ENCODE data around the gene TP73.

The TP73 gene

DNA sequence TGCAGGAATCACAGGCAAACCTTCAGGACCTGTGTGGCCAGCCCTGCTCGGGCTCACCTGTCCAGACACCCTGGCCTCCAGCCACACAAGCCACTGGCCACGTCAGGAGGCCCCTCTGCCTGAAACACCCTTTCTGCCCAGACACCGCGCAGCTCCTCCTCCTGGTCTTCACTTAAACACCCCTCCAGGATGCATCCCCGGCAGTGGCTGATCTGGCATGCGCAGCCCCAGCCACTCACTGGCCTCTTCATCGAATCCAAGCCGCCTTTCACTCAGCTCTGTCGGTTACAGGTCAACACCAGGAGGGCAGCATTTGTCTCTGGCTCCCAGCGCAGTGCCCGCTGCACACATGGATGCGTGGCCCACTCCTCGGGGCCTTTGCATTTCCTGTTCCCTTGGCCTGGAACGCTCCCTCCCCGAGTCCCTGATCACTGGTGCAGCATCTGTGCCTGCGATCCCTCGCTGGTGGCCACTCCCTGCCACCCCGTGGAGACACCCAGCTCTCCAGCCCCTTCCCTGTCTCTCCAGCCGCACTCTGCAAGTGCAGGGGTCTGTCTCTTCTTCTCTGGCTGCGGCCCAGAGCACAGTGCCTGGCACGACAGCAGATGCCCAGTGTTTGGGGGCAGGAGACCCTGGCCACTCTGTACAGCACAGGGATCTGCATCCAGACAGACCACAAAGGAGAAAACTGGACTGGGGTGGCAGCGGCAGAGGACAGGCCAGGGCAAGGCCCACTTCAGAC is 18.1 kb upstream of the TP73 start:
- no peak for DNase-seq (ENCODE audit: low read depth)

DNA sequence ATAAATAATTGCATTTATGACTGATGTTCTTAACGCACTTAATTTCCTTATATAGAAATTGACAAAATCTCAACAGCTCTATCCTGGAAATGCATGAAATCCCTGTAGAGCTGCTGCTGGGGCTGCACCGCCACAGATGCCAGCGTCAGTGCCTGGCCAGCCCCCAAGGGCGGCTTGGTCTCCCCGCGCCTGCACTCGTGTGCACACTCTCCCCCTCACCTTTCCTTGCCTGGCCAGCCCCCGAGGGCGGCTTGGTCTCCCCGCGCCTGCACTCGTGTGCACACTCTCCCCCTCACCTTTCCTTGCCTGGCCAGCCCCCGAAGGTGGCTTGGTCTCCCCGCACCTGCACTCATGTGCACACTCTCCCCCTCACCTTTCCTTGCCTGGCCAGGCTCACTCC is 16.2 kb upstream of the TP73 start:
- no peak for DNase-seq (ENCODE audit: low read depth)

DNA sequence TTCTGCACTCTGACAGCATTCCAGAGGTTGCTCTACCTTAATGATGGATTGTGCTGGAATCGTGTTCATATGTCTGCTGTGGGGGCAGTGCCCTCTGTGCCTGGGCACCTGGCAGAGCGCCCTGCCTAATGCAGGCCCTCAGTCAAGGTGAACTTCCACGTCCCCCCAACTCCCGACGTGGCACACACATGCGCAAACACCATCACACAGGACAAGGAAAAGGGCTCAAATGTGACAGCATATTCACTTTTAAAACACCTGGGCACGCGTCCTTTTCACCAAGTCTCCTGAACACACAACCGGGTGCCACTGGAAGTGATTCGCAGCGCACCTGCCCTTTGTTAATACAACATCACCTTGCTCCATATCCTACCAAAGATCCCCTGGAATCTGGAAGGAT is 15.8 kb upstream of the TP73 start:
- no peak for DNase-seq (ENCODE audit: low read depth)

DNA sequence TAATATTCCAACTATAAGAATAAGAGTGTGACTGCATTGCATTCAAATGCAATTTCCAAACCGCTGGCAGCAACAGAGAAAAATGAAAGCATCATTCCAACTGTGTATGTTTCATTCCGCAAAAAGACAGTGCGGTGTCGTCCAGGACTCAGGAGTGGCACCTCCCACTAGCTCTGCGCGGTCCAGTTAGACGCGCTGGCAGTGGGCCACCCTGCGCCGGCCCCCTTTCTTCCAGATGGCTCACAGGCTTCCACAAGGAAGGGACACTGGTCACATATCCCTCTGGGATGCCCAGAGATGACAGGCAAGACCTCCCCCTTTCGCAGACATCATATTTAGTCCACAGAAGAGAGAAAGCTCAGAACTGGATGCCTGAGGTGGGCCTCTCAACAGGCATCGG is 14.3 kb upstream of the TP73 start:
- no peak for DNase-seq (ENCODE audit: low read depth)

- DNase-seq (ENCODE audit: low read depth): no peak
Measured at GRCh38 chr1:3638676-3639075, 13.6 kb upstream of the TP73 start.

DNA sequence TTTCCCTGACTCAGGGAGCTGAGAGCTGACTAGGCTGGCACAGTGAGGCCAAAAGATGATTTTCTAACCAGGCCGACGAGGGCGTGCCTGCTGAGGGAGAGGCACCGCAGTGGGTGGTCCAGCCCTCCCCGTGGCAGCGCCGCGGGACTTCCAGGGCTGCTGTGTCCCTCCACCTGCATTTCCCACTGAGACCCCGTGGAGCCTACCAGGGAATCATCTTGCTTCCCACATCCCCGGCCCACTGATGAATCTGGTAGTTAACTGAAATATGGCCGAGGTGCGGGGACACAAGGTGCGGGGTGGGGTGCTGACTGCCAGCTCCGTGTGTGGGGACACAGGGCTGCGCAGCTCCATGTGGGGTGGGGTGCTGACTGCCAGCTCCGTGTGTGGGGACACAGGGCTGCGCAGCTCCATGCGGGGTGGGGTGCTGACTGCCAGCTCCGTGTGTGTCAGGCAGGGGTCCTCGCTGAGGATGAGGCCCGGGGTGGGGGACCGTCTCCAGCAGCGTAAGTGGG is 12.9 kb upstream of the TP73 start:
- DNase-seq (ENCODE audit: low read depth): no peak

DNA sequence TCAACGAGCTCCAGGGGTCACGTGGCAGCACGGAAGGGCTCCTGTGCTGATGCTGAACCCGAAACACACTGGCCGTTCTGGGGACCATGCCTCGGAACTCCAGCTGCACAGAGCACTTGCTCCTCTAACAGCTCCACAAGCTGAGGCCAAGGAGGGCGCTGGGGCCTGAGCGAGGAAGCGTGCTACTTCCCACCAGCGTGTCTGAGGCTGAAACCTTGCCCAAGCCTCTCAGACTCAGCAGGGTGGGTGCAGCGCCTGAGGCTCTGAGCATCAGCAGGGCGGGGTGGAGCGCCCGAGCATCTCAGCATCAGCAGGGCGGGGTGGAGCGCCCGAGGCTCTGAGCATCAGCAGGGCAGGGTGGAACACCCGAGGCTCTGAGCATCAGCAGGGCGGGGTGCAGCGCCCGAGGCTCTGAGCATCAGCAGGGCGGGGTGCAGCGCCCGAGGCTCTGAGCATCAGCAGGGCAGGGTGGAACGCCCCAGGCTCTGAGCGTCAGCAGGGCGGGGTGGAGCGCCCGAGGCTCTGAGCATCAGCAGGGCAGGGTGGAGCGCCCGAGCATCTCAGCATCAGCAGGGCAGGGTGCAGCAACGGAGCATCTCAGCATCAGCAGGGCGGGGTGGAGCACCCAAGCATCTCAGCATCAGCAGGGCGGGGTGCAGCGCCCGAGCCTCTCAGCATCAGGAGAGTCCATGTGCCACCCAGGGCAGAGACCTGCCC is 12.0 kb upstream of the TP73 start:
- DNase-seq (ENCODE audit: low read depth): no peak

- DNase-seq (ENCODE audit: low read depth): no peak
Measured at GRCh38 chr1:3641046-3641760, 11.1 kb upstream of the TP73 start.

DNA sequence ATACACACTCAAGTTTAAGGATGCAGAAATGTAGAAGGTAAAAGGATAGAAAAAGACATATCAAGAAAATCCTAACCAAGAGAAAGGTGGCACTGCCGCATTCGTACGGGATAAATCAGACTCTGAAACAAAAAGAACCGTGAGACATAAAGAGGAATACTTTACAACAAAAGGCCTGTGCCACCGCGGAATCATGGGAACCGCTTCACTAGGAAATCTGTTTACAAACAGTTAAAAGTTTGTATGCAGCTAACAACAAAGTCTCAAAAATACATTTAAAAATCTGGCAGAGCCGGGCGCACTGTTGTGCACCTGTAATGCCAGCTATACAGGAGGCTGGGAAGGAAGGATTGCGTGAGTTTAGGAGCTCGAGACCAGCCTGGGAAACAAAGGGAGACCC is 10.5 kb upstream of the TP73 start:
- DNase-seq (ENCODE audit: low read depth): no peak

DNA sequence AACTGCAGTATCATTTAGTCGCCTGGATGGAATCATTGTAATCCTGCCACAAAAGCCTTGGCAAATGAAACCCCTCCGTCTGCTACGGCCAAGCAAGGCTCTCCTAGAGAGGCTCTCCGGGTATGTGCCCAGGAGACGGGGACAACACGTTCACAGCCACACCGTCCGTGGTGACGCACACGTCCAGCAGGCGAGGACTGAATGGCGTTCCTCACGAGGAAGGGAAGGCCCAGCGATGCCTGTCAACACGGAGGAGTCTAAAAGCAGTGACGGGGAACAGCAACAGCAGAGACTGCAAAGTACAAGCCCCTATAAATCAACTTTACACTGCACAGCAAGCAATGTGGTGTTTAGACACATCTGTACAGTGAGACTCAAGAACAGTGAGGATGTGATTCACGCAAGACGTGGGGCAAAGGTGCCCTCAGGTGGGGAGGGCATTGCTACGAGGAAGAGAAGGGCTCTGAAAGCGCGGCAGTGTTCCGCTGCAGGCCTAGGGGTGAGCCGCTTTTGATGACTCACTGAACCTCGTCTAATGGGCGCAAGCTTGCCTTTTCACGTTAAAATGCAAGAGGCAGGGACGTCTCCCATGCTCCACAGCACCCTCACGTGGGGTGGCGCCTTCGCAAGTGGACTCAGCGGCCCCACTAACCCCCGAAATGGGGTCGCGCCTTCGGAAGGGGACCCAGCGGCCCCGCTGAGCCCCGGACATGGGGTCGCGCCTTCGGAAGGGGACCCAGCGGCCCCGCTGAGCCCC is 9.2 kb upstream of the TP73 start:
- DNase-seq (ENCODE audit: low read depth): no peak

DNA sequence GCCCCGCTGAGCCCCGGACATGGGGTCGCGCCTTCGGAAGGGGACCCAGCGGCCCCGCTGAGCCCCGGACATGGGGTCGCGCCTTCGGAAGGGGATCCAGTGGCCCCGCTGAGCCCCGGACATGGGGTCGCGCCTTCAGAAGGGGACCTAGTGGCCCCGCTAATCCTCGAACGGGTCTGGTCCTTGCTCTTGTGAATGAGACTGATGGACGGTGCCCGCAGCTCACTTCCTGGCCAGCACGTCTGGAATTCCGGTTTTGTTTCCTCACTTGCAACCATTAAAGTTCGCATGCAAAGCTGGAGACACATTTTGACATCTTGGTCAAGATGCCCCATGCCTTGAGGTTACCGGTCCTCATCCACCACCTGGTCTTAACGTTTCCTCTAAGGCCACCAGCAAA is 8.0 kb upstream of the TP73 start:
- no peak for DNase-seq (ENCODE audit: low read depth)

DNA sequence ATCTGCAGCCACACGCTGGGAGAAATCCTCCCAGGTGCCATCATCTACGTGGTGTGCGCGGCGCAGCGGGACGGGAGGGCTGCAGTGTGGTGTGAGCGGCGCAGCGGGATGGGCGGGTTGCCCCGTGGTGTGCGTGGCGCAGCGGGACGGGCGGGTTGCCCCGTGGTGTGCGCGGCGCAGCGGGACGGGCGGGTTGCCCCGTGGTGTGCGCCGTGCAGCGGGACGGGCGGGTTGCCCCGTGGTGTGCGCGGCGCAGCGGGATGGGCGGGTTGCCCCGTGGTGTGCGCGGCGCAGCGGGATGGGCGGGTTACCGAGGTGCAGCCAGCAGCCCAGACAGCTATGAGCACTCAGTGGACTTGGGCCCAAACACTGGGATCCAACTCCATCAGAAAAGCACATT is 7.1 kb upstream of the TP73 start:
- no peak for DNase-seq (ENCODE audit: low read depth)

- no peak for DNase-seq (ENCODE audit: low read depth)
Measured at GRCh38 chr1:3645666-3646355, 6.5 kb upstream of the TP73 start.

DNA sequence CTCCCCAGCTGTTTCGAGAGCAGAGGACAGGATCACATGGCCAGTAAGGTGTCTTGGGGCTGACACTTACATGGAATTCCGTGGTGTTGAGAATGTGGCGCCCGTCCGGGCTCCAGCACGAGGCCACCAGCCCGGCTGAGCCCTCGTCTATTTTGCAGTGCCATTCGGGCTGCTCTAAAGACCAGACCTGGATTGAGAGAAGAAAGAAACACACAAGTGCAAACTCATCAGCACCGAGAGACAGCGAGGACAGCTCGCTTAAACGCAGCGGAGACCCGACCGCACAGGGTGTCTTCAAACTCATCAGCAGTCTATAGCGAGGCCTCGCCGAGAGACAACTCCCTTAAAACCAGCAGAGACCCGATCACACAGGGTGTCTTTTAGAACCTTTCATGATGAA is 5.7 kb upstream of the TP73 start:
- DNase-seq (ENCODE audit: low read depth): no peak

- DNase-seq (ENCODE audit: low read depth): peak; percentile 59
Measured at GRCh38 chr1:3649342-3650247, 2.7 kb upstream of the TP73 start, which contains the start of gene WRAP73. Gene WRAP73 (minus strand): TSS chr1:3650103. CDS start chr1:3649999, 104 bp downstream.

DNA sequence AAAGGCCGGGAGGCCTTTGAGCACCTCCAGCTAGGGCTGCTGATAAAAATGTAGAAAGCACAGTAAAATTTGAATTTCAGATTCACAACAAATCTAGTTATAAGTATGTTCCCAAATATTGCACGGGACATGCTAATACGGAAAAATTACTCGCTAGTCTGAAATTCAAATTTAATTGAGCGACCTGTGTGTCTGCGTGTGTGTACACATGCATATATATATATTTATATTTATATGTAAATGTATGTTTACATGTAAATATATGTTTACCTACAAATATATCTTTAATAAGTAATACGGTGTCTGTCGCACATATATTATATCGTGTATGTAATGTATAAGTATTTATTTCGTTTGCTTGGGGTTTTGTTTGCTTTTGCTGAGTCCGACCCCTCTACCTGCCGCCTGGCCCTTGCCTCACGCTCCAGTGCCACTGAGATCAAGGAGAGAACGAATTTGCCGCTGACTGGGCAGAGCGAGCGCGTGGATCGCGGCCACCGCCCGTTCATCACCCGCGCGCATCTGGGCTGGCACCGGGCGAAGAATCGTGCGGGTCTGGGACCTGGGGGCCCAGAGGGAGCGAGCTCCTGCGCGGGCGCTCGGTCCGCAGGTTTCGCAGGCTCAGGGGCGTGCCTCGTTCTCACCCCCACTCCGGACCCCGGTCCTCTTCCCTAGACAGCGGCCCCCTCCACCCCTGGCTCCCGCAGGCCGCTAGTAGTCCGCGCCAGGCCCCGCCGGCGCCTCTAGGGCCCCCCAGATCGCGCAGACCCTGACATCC is 1.9 kb upstream of the TP73 start:
- no peak for DNase-seq (ENCODE audit: low read depth)

- no peak for DNase-seq (ENCODE audit: low read depth)
Measured at GRCh38 chr1:3651026-3651929, 1.0 kb upstream of the TP73 start.

DNA sequence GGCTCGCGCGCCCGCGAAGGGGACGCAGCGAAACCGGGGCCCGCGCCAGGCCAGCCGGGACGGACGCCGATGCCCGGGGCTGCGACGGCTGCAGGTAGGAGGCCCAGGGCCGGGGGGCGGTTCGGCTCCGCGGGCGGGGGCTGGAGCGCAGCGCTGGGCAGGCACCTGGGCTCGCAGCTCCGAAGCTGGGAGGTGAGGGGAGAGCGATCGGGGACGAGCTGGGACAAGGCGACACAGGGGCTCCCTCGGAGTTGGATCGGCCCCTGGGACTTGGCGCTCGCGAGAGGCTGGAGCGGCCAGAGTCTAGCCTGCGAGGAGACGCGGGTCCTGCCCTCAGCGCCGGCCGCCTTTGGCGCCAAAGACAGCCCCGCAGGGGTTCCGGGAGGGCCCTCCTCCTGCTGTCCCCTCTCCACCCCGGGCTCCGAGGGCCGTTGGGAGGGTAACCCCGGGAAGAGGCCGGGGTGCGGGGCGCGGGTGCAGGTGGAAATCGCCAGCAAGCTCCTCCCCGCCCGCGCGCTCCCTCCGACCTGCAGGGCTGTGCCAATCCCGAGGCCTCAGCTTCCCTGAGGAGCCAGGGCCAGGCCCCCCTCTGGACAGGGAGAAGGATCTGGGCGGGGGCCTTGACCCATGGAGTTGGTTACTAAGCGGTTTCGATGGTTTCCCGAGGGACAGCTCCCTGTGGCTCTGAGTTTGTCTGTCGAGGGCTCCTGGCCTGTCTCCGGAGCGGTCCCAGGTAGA is 401 bp downstream of the TP73 start:
- no peak for DNase-seq (ENCODE audit: low read depth)
